Measurements from ENCODE around the gene ADAMTS2.

Gene ADAMTS2

DNA sequence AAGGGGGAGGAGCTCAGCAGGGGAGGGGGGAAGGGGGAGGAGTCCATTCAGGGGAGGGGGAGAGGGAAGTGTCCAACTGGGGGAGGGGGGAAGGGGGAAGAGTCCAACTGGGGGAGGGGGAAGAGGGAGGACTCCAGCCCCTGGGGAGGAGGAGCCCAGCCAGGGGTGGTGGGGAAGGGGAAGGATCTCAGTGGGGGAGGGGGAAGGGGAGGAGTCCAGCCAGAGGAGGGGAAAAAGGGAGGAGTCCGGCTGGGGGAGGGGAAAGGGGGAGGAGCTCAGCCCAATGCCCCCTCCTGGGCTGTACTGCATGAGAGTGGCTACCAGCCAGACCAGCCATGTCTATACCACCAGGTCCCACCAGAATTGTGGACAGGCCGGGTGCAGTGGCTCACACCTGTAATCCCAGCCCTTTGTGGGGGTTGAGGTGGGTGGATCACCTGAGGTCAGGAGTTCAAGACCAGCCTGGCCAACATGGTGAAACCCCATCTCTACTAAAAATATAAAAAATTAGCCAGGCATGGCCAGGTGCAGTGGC lies 30.6 kb upstream of the ADAMTS2 start:
- TF ChIP-seq, protein P1, sequence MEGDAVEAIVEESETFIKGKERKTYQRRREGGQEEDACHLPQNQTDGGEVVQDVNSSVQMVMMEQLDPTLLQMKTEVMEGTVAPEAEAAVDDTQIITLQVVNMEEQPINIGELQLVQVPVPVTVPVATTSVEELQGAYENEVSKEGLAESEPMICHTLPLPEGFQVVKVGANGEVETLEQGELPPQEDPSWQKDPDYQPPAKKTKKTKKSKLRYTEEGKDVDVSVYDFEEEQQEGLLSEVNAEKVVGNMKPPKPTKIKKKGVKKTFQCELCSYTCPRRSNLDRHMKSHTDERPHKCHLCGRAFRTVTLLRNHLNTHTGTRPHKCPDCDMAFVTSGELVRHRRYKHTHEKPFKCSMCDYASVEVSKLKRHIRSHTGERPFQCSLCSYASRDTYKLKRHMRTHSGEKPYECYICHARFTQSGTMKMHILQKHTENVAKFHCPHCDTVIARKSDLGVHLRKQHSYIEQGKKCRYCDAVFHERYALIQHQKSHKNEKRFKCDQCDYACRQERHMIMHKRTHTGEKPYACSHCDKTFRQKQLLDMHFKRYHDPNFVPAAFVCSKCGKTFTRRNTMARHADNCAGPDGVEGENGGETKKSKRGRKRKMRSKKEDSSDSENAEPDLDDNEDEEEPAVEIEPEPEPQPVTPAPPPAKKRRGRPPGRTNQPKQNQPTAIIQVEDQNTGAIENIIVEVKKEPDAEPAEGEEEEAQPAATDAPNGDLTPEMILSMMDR (conservative IDR thresholded peaks at IDR 0.05) = no peak
- TF ChIP-seq ZFX (IDR thresholded peaks at IDR 0.05) = no peak
- H3K27ac ChIP-seq = no peak overlapping the region

DNA sequence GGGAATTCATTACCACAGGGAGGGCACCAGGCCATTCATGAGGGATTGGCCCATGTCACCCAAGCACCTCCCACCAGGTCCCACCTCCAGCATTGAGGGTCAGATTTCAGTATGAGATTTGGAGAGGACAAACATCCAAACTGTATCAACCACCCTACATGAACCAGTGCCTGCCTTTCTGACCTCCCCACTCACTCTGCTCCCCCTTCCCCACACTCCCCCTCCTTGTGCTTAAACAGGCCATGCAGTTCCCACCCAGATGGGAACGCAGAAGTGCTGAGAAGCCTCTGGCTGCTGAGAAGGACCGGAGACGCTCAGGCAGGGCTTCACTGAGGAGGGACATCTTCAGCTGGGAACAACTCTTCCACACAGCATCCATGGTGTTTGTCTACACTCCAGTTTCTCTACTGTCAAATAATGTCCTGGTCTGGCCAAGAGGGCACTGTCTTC lies 30.0 kb upstream of the ADAMTS2 start:
- no peak for TF ChIP-seq ZFX (IDR thresholded peaks at IDR 0.05)
- TF ChIP-seq, protein P1 (conservative IDR thresholded peaks at IDR 0.05) = no peak
- no peak overlapping the region for H3K27ac ChIP-seq

DNA sequence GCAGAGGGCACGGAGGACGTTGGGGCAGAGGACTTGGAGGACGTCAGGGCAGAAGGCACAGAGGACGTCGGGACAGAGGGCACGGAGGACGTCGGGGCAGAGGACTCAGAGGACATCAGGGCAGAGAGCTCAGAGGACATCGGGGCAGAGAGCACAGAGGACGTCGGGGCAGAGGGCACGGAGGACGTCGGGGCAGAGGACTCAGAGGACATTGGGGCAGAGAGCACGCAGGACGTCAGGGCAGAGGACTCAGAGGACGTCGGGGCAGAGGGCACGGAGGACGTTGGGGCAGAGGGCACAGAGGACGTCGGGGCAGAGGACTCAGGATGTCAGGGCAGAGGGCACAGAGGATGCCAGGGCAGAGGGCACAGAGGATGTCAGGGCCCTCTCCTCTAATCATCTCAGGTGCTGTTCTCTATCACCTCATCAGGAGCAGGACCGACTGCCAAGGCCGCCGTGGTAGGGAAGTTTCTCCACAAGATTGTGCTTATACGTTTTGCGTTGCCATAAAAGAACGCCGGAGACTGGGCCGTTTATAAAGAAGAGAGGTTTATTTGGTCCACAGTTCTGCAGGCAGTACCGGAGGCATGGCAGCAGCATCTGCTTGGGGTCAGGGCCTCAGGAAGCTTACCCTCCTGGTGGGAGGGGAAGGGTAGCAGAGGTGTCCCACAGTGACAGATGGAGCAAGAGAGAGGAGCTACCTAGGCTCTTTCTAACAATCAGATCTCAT lies 29.4 kb upstream of the ADAMTS2 start:
- no peak overlapping the region for H3K27ac ChIP-seq
- TF ChIP-seq ZFX (IDR thresholded peaks at IDR 0.05) = no peak
- TF ChIP-seq, protein P1 (conservative IDR thresholded peaks at IDR 0.05) = no peak

DNA sequence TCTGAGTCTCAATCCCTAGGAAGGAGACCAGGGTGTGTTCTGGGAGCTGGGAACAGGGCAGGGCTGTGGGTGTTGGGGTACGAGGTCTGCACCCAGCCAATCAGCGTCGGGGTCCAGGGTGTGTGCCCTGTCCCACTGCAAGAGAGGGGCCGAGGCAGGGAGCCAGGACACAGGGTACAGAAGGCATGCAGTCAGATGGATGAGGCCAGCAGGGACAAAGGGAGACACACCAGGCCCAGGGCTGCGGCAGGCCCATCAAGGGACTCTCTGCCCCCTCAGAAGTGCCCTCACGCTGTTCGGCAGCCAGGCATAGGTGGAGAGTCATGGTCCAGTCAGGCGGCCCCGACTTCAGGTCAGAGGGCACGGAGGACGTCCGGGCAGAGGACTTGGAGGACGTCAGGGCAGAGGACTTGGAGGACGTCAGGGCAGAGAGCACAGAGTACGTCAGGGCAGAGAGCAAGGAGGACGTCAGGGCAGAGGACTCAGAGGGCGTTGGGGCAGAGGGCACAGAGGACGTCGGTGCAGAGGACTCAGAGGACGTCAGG lies 28.8 kb upstream of the ADAMTS2 start:
- no peak overlapping the region for H3K27ac ChIP-seq
- no peak for TF ChIP-seq ZFX (IDR thresholded peaks at IDR 0.05)
- TF ChIP-seq, protein P1 (conservative IDR thresholded peaks at IDR 0.05) = no peak

DNA sequence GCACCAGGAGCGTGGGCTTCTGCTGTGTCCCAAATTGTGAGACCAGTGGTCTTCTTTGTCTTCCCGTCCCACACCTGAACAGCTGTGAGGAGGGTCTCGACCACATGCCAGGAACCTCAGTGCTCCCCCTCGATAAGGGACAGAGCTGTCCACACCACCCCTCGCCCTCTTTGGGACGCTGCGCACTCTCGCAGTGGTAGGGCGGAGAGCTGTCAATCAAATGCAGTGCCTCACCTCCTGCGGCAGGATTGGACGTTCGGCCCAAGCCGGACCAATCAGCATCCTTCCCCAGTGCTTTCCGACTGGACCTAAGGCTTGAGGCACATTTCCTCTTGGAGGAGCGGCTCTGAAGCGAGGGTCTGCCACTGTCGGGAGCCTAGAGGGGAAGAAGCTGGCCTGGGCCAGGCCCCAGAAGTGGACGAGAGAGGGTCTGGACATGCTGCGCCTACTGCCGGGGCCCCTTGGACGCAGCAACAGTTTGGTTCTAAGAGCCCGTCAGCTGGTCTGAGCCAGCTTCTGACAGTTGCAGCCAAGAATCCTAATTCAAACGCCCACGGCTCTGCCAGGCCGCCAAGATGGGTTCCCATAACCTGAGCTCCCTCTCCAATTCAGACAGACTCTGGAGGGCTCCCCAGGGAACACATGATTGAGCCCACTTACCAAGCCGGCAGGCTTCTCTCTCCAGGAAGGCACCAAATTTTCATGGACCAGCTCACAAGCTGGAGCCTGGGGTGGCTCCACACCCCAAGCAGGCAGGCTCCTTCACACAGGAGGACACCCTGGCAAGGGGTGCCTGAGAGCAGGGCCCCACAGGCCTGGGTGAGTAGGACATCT lies 28.1 kb upstream of the ADAMTS2 start:
- TF ChIP-seq, protein P1 (conservative IDR thresholded peaks at IDR 0.05) = no peak
- TF ChIP-seq ZFX (IDR thresholded peaks at IDR 0.05) = no peak
- H3K27ac ChIP-seq = no peak overlapping the region

DNA sequence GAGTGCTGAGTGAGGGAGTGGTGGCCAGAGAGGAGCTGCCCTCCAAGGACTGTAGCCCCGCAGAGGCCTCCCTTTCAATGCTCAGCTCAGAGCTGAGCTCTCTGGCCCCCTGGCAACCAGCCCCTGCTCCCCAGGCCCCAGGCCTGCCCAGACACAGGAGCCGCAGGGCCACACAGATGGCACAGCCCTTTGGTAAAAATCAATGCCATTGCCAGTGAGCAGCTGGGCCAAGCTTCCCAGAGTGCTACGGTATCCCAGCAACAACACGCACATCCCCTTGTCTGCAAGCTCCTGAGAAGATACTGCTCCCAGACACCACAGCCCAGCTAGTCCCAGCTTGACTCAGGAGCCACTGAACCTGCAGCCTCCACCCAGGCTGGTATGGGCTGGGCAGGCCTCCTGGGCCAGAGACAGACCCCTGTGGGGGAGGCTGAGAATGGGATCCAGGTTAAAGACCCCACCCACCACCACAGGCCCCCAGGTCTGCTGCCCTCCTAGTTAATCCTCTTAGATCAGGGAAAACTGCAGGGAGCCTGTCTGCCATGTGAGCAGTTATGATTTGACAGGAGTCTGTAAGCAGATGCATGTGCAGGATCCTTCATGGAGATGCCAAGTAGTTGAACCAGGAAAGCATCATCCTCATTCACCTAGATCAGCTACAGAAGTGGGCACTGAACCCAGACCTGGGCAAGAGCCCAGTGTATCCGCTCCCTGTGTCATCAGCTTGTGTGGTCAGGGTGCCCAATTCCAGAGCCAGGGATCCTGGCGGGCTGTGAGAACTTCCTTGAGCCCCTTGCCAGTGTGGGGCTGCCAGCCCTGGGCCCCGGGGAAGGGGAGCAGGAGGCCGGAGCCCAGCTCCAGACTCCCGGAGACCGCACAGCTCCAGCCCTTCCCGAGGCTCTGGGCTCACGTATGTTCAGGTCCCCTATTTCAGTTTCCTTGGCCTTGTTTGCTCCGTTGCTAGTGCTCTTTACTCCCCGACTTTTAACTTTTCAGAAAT lies 26.7 kb upstream of the ADAMTS2 start:
- H3K27ac ChIP-seq = no peak overlapping the region
- no peak for TF ChIP-seq ZFX (IDR thresholded peaks at IDR 0.05)
- TF ChIP-seq, protein P1 (conservative IDR thresholded peaks at IDR 0.05) = no peak
